OCI-LY7 (cell line): Measurements from ENCODE around the gene GTPBP8.

Source experiments
- CTCF ChIP-seq: fragments of 200-600 bp; sonication (generic); conservative IDR thresholded peaks from 2 replicates; pipeline ENCODE4 v1.5.1; 2014; ENCODE audit warnings: mild to moderate bottlenecking, antibody characterized with exemption, low read length, moderate library complexity, mixed read lengths
- EZH2phosphoT487 ChIP-seq: fragments of 200-600 bp; sonication (generic); IDR thresholded peaks from 2 replicates; pipeline ENCODE4 v1.6.1; 2018; ENCODE audit warnings: low read depth, borderline replicate concordance, mild to moderate bottlenecking, mixed run types, antibody characterized with exemption, low read length, moderate library complexity, mixed read lengths

GRCh38 chr3:113000691-113001090, 9.9 kb downstream of the GTPBP8 start:
- TF ChIP-seq EZH2phosphoT487 (no peak), CTCF (no peak)
